PC-3 (cell line): Measurements from ENCODE around the gene FAHD2A.

Experiments
- CTCF ChIP-seq: fragments of 300-600 bp; sonication (generic); conservative IDR thresholded peaks from 2 replicates; pipeline ENCODE4 v1.5.1; 2017; ENCODE audit warnings: antibody characterized with exemption, low read depth, mild to moderate bottlenecking, low read length
- EZH2phosphoT487 ChIP-seq: fragments of 300-600 bp; sonication (generic); IDR thresholded peaks from 2 replicates; pipeline ENCODE4 v1.6.1; 2018; ENCODE audit warnings: mild to moderate bottlenecking, antibody characterized with exemption, low read length, borderline replicate concordance

- TF ChIP-seq CTCF: no peak
- no peak for TF ChIP-seq EZH2phosphoT487
These were observed 15.2 kb upstream of the FAHD2A start for GRCh38 chr2:95387358-95387757.
